NCI-H146 treated with DMSO at 0.1 percent for 48 hours (cell line): ENCODE results near the gene NALCN.

Source experiments
- DNase-seq: peaks from one replicate; lab custom pipeline; 2025; ENCODE audit not compliant: unreplicated experiment; lab: John Stamatoyannopoulos, UW

The NALCN gene

GRCh38 chr13:101416181-101417042 lies at the start of gene NALCN:
Gene NALCN, minus strand, starts transcription at chr13:101416508. Its CDS starts 17,382 bp downstream, at chr13:101399126.
- peak; percentile 62 for DNase-seq

GRCh38 chr13:101465877-101466276 lies 49.6 kb upstream of the NALCN start:
- no peak for DNase-seq

- no peak for DNase-seq
Measured at GRCh38 chr13:101457176-101457575, 40.9 kb upstream of the NALCN start.

- no peak for DNase-seq
Measured at GRCh38 chr13:101455863-101456262, 39.6 kb upstream of the NALCN start.

GRCh38 chr13:101454767-101455166 lies 38.5 kb upstream of the NALCN start:
- DNase-seq: no peak

GRCh38 chr13:101453784-101454201 lies 37.5 kb upstream of the NALCN start:
- DNase-seq: peak; percentile 43

GRCh38 chr13:101452519-101453485 lies 36.5 kb upstream of the NALCN start, which contains the start of gene ITGBL1:
Gene ITGBL1, plus strand, starts transcription at chr13:101452675. Its CDS starts 159 bp downstream, at chr13:101452834.
- DNase-seq: no peak

- no peak for DNase-seq
Measured at GRCh38 chr13:101451641-101452040, 35.3 kb upstream of the NALCN start.

GRCh38 chr13:101450749-101451130 lies 34.4 kb upstream of the NALCN start:
- DNase-seq: no peak

- DNase-seq: no peak
Measured at GRCh38 chr13:101449790-101450748, 33.8 kb upstream of the NALCN start.

- no peak for DNase-seq
Measured at GRCh38 chr13:101447852-101448251, 31.5 kb upstream of the NALCN start.

- DNase-seq: no peak
Measured at GRCh38 chr13:101434486-101434885, 18.2 kb upstream of the NALCN start.

- no peak for DNase-seq
Measured at GRCh38 chr13:101433895-101434294, 17.6 kb upstream of the NALCN start.

GRCh38 chr13:101429733-101430132 lies 13.4 kb upstream of the NALCN start:
- DNase-seq: no peak

GRCh38 chr13:101425623-101426022 lies 9.3 kb upstream of the NALCN start:
- DNase-seq: no peak

GRCh38 chr13:101425156-101425471 lies 8.8 kb upstream of the NALCN start:
- no peak for DNase-seq

- DNase-seq: peak; percentile 61
Measured at GRCh38 chr13:101424381-101425155, 8.3 kb upstream of the NALCN start.

- DNase-seq: peak; percentile 24
Measured at GRCh38 chr13:101423872-101424271, 7.6 kb upstream of the NALCN start.

GRCh38 chr13:101417501-101417900 lies 1.2 kb upstream of the NALCN start:
- DNase-seq: no peak

GRCh38 chr13:101417043-101417406 lies 717 bp upstream of the NALCN start:
- DNase-seq: peak; percentile 62
